Breast epithelium (tissue), 3 donors: ENCODE data around the gene ZW10.

Experiments used
- CTCF ChIP-seq, 3 donors: fragments of 450-650 bp; IDR thresholded peaks; one replicate each; pipeline ENCODE4 v1.5.1; 2016 to 2017; ENCODE audit warnings: antibody characterized with exemption in 3 of 3, mild to moderate bottlenecking in 3 of 3, moderate library complexity in 3 of 3
- POLR2A ChIP-seq: fragments of 450-650 bp; IDR thresholded peaks from one replicate; pipeline ENCODE4 v1.6.1; 2016; ENCODE audit warnings: antibody characterized with exemption, mild to moderate bottlenecking, moderate library complexity

GRCh38 chr11:113752932-113753331 is 20.6 kb downstream of the ZW10 start:
- TF ChIP-seq CTCF (IDR thresholded peaks at IDR 0.05) (no peak), POLR2A (no peak)
